HL-60 (cell line): Measurements from ENCODE around the gene SORBS2.

ENCODE experiments used
- POLR2AphosphoS5 ChIP-seq: IDR thresholded peaks from 2 replicates; pipeline ENCODE4 v1.6.1; 2012; ENCODE audit warnings: low read depth
- SPI1 ChIP-seq: IDR thresholded peaks from 2 replicates; pipeline ENCODE4 v1.6.1; 2012; ENCODE audit warnings: low read depth, mild to moderate bottlenecking, borderline replicate concordance
- TF ChIP-seq, protein P1 (sequence below): IDR thresholded peaks from one replicate; pipeline ENCODE4 v1.5.1; 2011; ENCODE audit warnings: low read length, control low read depth, inconsistent platforms; ENCODE audit not compliant: insufficient read depth
- TF ChIP-seq, protein P2 (sequence below): IDR thresholded peaks from 2 replicates; pipeline ENCODE4 v1.6.1; 2012; ENCODE audit warnings: low read depth; ENCODE audit not compliant: insufficient replicate concordance

DNA sequence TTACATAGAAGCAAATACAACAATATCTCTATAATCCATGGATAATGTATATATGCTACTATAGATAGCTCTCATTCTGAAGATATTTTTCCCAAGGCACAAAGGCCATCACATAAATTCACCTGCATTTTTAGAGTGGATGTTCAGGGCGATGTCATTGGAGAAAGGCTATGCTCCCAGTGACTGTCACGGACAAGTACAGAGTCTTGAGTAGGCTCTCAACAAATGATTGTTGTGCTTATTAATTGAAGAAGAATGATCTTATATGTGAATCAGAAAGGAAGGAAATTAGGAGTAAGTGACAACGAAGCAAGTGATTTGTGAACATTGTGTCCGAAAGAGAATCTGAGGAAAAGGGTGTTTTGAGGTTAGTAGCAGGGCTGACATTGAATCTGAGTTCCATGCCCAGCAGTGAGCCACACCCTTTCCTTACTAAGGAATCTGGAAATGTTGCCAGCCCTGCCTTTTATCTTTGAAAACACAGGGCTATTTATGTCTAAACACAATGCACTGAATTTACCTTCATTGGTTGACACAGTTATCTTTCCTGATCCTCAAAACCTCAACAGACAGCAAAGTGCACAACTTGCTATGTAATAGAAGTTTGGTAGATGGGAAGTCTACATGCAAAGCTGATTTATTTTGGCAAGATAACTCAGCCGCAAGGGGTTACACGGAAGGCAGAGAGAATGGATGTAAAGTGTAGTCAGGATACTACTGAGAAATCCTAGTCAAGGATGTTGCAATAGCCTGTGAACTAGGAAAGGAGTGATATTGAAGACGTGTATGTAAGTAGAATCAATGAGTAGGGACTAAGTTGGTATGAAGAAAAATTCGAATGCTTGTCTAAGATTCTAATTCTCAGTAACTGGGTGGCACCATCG, 50.4 kb downstream of the SORBS2 start:
- TF ChIP-seq, protein P1, sequence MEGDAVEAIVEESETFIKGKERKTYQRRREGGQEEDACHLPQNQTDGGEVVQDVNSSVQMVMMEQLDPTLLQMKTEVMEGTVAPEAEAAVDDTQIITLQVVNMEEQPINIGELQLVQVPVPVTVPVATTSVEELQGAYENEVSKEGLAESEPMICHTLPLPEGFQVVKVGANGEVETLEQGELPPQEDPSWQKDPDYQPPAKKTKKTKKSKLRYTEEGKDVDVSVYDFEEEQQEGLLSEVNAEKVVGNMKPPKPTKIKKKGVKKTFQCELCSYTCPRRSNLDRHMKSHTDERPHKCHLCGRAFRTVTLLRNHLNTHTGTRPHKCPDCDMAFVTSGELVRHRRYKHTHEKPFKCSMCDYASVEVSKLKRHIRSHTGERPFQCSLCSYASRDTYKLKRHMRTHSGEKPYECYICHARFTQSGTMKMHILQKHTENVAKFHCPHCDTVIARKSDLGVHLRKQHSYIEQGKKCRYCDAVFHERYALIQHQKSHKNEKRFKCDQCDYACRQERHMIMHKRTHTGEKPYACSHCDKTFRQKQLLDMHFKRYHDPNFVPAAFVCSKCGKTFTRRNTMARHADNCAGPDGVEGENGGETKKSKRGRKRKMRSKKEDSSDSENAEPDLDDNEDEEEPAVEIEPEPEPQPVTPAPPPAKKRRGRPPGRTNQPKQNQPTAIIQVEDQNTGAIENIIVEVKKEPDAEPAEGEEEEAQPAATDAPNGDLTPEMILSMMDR, result no peak
- TF ChIP-seq POLR2AphosphoS5 (no peak), SPI1 (no peak)
- TF ChIP-seq, protein P2, sequence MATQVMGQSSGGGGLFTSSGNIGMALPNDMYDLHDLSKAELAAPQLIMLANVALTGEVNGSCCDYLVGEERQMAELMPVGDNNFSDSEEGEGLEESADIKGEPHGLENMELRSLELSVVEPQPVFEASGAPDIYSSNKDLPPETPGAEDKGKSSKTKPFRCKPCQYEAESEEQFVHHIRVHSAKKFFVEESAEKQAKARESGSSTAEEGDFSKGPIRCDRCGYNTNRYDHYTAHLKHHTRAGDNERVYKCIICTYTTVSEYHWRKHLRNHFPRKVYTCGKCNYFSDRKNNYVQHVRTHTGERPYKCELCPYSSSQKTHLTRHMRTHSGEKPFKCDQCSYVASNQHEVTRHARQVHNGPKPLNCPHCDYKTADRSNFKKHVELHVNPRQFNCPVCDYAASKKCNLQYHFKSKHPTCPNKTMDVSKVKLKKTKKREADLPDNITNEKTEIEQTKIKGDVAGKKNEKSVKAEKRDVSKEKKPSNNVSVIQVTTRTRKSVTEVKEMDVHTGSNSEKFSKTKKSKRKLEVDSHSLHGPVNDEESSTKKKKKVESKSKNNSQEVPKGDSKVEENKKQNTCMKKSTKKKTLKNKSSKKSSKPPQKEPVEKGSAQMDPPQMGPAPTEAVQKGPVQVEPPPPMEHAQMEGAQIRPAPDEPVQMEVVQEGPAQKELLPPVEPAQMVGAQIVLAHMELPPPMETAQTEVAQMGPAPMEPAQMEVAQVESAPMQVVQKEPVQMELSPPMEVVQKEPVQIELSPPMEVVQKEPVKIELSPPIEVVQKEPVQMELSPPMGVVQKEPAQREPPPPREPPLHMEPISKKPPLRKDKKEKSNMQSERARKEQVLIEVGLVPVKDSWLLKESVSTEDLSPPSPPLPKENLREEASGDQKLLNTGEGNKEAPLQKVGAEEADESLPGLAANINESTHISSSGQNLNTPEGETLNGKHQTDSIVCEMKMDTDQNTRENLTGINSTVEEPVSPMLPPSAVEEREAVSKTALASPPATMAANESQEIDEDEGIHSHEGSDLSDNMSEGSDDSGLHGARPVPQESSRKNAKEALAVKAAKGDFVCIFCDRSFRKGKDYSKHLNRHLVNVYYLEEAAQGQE, result no peak
